ENCODE measurements around the gene PTGER3.

PTGER3 gene

DNA sequence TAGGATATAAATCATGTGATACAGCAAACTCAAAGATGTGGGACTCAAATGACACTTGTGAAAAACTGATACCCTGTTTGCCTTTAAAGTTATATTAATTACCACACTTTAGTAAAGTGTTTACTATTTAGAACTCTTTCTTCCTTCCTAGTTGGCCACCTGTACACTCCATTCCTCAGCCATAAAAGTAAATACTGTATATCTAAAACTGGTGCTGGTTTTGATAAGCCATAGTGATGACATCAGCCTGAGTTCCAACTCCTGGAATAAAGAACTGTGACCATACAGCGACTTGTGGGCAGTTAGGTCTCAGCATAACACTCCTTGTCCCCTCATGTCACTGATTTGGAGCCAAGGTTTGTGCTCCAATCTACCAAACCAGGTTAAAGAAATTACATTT lies 2.8 kb downstream of the PTGER3 start:
- no peak for DNase-seq (ENCODE audit: low read depth in 1 of 2, low spot score in 1 of 2)
- TF ChIP-seq JUND (IDR thresholded peaks at IDR 0.05; ENCODE audit: low read depth): no peak
- in situ Hi-C loops (cut with HindIII; ENCODE audit: low pct_unique_long_range_greater_than_20kb, low sequenced_read_pairs): no loop called here

DNA sequence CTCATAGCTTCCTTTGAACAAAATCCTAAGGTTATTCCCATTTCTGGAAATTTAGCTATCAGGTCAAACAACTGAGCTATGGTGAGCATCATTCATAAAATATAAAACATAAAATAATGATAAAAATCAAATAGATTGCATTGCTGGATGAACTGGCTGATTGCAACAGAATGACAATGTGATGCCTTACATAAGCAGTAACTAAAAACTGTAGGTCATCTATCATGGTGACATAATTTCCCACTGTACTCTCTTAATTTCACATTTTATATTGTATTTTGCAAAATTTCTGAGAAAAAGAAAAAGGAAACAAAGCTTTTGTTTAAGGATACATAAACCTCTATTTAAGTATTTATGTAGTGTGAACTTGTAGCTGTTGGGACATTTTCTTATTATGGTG lies 4.6 kb downstream of the PTGER3 start:
- no peak for TF ChIP-seq JUND (IDR thresholded peaks at IDR 0.05; ENCODE audit: low read depth)
- in situ Hi-C loops (cut with HindIII; ENCODE audit: low pct_unique_long_range_greater_than_20kb, low sequenced_read_pairs): no loop called here

GRCh38 chr1:71041806-71042205 lies 5.8 kb downstream of the PTGER3 start:
- no peak for TF ChIP-seq JUND (IDR thresholded peaks at IDR 0.05; ENCODE audit: low read depth)
- no peak for DNase-seq (ENCODE audit: low read depth in 1 of 2, low spot score in 1 of 2)
- in situ Hi-C loops (cut with HindIII; ENCODE audit: low pct_unique_long_range_greater_than_20kb, low sequenced_read_pairs): no loop called here

More for the DNA sequence above, 4.6 kb downstream of the PTGER3 start:
- DNase-seq (ENCODE audit: low read depth in 1 of 2, low spot score in 1 of 2): no peak

DNA sequence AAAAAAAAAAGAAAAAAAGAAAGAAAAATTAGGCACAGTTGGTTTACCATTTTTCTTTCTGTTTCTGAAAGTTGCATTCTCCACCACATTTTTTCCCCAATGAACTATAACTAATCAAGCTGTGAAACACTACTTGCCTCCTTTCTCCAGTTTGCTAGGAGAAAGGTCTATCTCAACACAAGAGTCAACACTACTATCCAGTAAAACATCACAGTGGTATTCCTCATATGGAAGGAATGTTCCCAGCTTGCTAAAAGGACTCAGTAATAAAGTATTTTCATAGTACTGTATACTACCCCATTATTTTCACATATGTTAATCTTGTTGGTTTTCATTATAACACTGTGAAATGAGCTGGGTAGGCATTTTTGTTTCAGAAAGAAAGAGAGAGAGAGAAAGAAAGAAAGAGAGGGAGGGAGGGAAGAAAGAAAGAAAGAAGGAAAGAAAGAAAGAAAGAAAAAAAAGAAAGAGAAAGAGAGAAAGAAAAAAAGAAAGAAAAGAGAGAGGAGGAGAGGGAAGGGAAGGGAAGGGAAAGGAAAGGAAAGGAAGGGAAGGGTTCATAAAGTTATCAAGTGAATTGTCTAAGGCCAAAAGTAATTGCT lies 7.9 kb downstream of the PTGER3 start:
- in situ Hi-C loops (cut with HindIII; ENCODE audit: low pct_unique_long_range_greater_than_20kb, low sequenced_read_pairs): no loop called here
- no peak for DNase-seq (ENCODE audit: low read depth in 1 of 2, low spot score in 1 of 2)
- TF ChIP-seq JUND (IDR thresholded peaks at IDR 0.05; ENCODE audit: low read depth): no peak

DNA sequence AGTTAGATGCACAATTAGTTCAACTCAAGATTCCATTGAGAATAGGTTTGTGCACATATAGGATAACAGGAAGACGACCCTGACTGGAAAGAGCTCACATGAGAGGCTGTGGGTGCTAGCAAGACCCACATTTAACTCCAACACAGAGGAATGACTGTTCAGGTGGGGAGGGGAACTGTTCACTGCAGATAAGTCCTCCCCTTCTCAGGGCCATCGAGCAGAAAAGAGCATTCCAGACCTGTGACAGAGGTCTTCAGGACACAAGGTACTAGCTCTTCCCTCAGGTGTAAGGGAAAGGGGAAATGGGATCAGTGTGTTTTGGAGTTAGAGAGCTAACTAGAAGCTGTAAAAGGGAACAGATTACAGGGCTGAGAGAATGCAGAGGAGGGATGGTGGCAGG lies 8.7 kb downstream of the PTGER3 start:
- no peak for TF ChIP-seq JUND (IDR thresholded peaks at IDR 0.05; ENCODE audit: low read depth)
- in situ Hi-C loops (cut with HindIII; ENCODE audit: low pct_unique_long_range_greater_than_20kb, low sequenced_read_pairs): no loop called here
- DNase-seq (ENCODE audit: low read depth in 1 of 2, low spot score in 1 of 2): no peak

- TF ChIP-seq JUND (IDR thresholded peaks at IDR 0.05; ENCODE audit: low read depth): no peak
- DNase-seq (ENCODE audit: low read depth in 1 of 2, low spot score in 1 of 2): no peak
- in situ Hi-C loops (cut with HindIII; ENCODE audit: low pct_unique_long_range_greater_than_20kb, low sequenced_read_pairs): no loop called here
Measured at GRCh38 chr1:71037829-71038620, 9.6 kb downstream of the PTGER3 start.

GRCh38 chr1:71037066-71037465 lies 10.6 kb downstream of the PTGER3 start:
- TF ChIP-seq JUND (IDR thresholded peaks at IDR 0.05; ENCODE audit: low read depth): no peak
- in situ Hi-C loops (cut with HindIII; ENCODE audit: low pct_unique_long_range_greater_than_20kb, low sequenced_read_pairs): no loop called here
- no peak for DNase-seq (ENCODE audit: low read depth in 1 of 2, low spot score in 1 of 2)

DNA sequence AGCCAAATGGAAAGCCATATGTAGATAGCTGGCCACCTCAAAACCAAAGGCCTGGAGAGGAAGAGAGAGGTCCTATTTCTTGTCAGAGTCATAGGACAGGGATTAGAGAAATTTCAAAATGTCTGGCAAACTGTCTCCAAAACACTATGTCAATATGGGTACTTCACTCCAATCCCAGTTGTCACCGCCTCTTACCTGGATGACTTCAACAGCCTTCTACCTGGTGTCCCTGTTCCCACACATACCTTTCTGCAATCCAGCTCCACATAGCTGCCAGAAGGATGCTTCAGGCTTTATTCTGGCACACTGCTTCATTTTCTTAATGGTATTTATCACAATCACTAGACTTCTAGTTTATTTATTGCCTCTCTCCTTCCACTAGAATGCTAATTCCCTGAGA lies 14.5 kb downstream of the PTGER3 start:
- in situ Hi-C loops (cut with HindIII; ENCODE audit: low pct_unique_long_range_greater_than_20kb, low sequenced_read_pairs): no loop called here
- TF ChIP-seq JUND (IDR thresholded peaks at IDR 0.05; ENCODE audit: low read depth): no peak
- DNase-seq (ENCODE audit: low read depth in 1 of 2, low spot score in 1 of 2): no peak

- no peak for DNase-seq (ENCODE audit: low read depth in 1 of 2, low spot score in 1 of 2)
- in situ Hi-C loops (cut with HindIII; ENCODE audit: low pct_unique_long_range_greater_than_20kb, low sequenced_read_pairs): no loop called here
- TF ChIP-seq JUND (IDR thresholded peaks at IDR 0.05; ENCODE audit: low read depth): no peak
Measured at GRCh38 chr1:71031426-71031825, 16.2 kb downstream of the PTGER3 start.

DNA sequence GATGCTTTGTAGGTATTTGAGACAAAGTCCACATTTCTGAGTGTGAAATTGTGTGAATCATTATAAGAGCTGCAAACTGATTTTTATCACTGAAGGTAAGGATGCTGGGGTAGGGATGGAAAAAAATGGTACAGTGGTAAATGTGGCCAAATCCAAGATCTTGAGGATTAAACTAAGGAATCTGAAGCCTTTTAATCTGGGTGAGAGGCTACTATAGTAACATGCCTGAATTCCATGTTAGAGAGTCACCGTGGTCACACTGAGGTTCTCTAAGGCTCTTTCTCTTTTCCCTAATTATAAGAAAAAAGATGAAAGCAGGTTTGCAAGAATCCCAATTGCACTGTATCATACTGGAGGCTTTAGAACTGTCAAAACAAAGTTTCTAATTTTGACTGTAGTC lies 17.6 kb downstream of the PTGER3 start:
- TF ChIP-seq JUND (IDR thresholded peaks at IDR 0.05; ENCODE audit: low read depth): no peak
- in situ Hi-C loops (cut with HindIII; ENCODE audit: low pct_unique_long_range_greater_than_20kb, low sequenced_read_pairs): no loop called here
- no peak for DNase-seq (ENCODE audit: low read depth in 1 of 2, low spot score in 1 of 2)

- DNase-seq (ENCODE audit: low read depth in 1 of 2, low spot score in 1 of 2): no peak
- TF ChIP-seq JUND (IDR thresholded peaks at IDR 0.05; ENCODE audit: low read depth): no peak
- in situ Hi-C loops (cut with HindIII; ENCODE audit: low pct_unique_long_range_greater_than_20kb, low sequenced_read_pairs): no loop called here
Measured at GRCh38 chr1:71028981-71029380, 18.6 kb downstream of the PTGER3 start.

DNA sequence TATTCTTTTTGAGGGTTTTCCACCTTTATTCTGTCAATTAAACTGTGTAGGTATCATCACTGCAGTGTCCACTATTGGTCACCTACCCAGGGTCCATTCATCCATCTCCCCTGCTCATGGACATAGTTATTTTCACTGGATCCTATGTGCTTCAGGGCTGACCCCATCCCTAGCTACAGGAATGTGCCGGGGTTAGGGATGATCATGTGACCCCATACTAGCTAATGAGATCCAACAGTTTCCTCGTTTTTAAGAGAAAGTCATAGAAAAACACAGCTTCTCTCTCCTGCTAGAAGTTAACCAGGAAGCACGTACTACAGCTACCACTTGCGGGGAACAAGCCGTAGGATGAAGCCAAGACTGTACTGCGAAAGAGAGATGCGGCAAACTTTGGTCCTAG lies 19.6 kb downstream of the PTGER3 start:
- in situ Hi-C loops (cut with HindIII; ENCODE audit: low pct_unique_long_range_greater_than_20kb, low sequenced_read_pairs): no loop called here
- DNase-seq (ENCODE audit: low read depth in 1 of 2, low spot score in 1 of 2): no peak
- TF ChIP-seq JUND (IDR thresholded peaks at IDR 0.05; ENCODE audit: low read depth): no peak

GRCh38 chr1:71026093-71026492 lies 21.5 kb downstream of the PTGER3 start:
- DNase-seq (ENCODE audit: low read depth in 1 of 2, low spot score in 1 of 2): no peak
- no peak for TF ChIP-seq JUND (IDR thresholded peaks at IDR 0.05; ENCODE audit: low read depth)
- in situ Hi-C loops (cut with HindIII; ENCODE audit: low pct_unique_long_range_greater_than_20kb, low sequenced_read_pairs): no loop called here
